Adipocyte (in vitro differentiated cells): ENCODE data around the gene C3orf22.
A peak's percentile ranks its signal among the peaks of the same experiment; 100 is the strongest.

ENCODE experiments used
- DNase-seq: peaks from one replicate; pipeline ENCODE4 v3.0.0-alpha.2; 2015; ENCODE audit warnings: low read depth
- H3K27me3 ChIP-seq: replicated peaks from 2 replicates; pipeline ENCODE4 v1.7.0; 2013; ENCODE audit warnings: mild to moderate bottlenecking, low read length, moderate library complexity; ENCODE audit not compliant: control insufficient read depth, insufficient read depth
- H3K36me3 ChIP-seq: 2 replicates; pipeline ENCODE4 v1.7.0; 2013; ENCODE audit warnings: low read length, mild to moderate bottlenecking, moderate library complexity; ENCODE audit not compliant: control insufficient read depth, insufficient read depth, severe bottlenecking
- H3K4me1 ChIP-seq: 2 replicates; pipeline ENCODE4 v1.7.0; 2013; ENCODE audit warnings: mild to moderate bottlenecking, low read length, moderate library complexity; ENCODE audit not compliant: control insufficient read depth, insufficient read depth
- H3K4me3 ChIP-seq: 2 replicates; pipeline ENCODE4 v1.7.0; 2013; ENCODE audit warnings: mild to moderate bottlenecking, low read length, moderate library complexity
- H3K9ac ChIP-seq: 2 replicates; pipeline ENCODE4 v1.7.0; 2013; ENCODE audit warnings: mild to moderate bottlenecking, low read length, moderate library complexity
- H3K9me3 ChIP-seq: 2 replicates; pipeline ENCODE4 v1.7.0; 2013; ENCODE audit warnings: mild to moderate bottlenecking, low read length, moderate library complexity; ENCODE audit not compliant: control insufficient read depth

The C3orf22 gene

DNA sequence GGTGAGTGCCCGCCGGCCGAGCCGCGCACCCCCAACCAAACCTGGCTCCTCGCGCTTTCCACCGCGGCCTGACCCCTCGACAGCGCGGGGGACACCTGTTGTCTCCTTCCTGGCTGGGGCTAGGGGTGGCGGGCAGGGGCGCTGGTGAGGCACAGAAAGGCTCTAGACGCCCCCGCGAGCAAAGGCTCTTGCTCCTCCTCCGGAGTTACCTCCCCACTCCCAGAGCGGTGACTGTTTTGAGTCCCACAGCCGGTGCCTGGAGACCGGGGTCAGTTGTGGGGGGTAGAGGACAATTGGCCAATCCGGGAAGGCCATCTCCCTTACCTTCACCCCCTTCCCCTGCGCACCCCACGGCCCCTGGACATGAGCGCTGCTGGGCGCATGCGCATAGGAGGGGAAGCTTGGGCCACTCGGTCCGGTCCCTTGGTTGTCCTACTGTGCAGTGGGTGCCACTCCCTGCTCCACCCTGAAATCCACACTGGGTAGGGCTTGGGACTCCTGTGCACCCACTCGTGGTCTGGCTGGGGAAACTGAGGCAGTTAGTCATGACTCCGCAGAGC is 34.2 kb downstream of the C3orf22 start:
- DNase-seq = no peak

DNA sequence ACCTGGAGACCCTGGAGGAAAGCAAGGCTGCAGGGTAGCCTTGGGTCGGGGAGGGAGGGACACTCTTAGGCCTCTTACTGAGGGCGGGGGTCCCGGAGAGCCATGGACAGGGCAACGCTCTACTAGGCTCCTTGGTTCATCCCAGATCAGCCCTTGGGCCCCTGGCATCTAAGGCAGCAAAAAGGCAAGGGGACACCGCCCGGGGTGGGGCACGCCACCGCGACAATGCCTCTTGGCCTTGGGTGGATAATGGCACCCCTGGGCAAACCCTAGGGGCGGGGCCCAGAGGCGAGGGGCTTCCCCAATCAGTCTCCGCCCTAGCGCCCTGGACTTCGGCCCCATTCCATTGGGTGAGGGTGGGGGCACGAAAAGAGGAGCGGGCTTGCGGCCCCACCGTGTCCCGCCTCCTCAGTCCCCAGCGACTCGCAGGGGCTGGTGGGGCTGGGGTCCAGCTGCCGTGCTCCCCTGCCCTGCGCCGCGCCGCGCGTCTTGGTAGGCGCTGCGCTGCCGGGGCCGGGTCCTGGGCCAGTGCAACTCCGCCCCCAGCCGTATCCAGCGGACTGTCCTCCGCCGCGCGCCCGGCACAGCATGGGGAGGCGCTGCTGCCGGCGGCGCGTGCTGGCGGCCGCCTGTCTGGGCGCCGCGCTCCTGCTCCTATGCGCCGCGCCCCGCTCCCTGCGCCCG is 34.8 kb downstream of the C3orf22 start, which contains the start of gene CHST13:
CHST13 (plus strand) TSS at position 411 of the 684 bp plus-strand sequence; CDS start at position 589, 178 bp downstream.
- peaks cover 36% of the 10 kb centered on the region for H3K27me3 ChIP-seq
- H3K9ac ChIP-seq = no peak within 1 kb of the TSS
- peak; percentile 76 for DNase-seq
- H3K4me1 ChIP-seq = no peaks in the 10 kb centered on the region
- H3K9me3 ChIP-seq = no peaks in the 10 kb centered on the region
- no peaks in the 10 kb centered on the region for H3K36me3 ChIP-seq
- H3K4me3 ChIP-seq = peak within 1 kb of the TSS; percentile 62

More for the DNA sequence above, 34.2 kb downstream of the C3orf22 start:
- Histone ChIP-seq H3K9me3 (no peaks in the 10 kb centered on the region), H3K27me3 (peaks cover 33% of the 10 kb centered on the region), H3K9ac (no peak overlapping the region), H3K4me1 (peaks cover 3% of the 10 kb centered on the region), H3K4me3 (peak overlapping the region; percentile 62), H3K36me3 (no peaks in the 10 kb centered on the region)

DNA sequence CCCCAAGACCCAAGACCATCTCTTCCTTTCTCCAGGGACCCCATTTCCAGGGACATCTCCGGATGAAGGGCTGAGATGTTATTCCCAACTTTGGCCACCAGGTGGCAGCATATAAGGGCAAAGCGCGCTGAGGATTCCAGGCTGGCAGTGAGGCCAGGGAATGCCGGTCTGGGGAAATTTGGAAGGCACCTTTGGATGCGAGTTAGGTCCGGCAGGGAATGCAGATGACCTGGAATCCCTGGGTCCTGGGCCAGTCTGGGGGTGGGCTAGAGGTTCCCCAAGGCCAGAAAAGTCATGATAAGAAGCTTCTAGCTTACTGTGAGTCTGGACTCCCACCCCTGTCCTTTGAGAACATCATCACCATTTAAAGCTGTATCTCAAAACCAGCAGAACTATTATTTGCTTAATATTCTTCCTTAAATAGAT is 36.4 kb downstream of the C3orf22 start:
- Histone ChIP-seq H3K27me3 (peaks cover 46% of the 10 kb centered on the region), H3K9ac (no peak overlapping the region), H3K4me1 (no peaks in the 10 kb centered on the region), H3K9me3 (no peaks in the 10 kb centered on the region), H3K4me3 (no peak overlapping the region), H3K36me3 (no peaks in the 10 kb centered on the region)
- DNase-seq = peak; percentile 88

DNA sequence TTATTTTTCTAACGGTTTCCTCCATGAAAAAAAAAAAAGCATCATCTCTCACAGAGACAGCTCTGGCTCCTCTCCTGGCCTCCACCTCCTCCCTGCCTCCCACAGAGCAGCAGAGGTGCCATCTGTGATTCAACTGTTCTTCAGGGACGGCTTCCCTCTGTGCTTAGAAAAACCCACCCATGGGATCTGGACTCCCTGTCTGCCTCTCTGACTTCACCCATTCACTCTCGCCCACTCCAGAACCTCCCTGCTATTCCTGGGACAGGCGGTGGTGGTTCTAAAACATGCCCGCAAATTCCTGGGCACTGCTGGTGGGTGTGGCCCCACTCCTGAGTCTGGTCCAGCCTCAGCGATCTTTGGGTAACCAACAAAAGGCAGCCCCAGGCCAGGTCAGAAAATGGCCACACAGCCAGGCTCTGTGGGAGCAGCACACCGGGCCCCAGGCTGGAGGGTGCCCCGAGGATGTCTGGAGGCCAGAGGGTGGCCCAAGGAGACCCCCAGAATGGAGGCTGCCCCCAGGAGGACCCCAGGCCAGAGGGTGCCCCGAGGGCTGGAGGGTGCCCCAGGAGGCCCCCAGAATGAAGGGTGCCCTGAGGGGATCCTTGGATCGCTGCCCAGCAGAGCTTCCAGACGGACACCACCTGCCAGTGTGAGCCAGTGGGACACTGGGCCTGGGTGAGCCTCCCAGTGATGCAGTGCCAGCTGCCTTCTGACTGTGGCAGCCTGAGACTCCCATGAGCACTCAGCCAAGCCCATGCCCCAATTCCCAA is 37.4 kb downstream of the C3orf22 start:
- H3K9ac ChIP-seq = no peak overlapping the region
- no peaks in the 10 kb centered on the region for H3K36me3 ChIP-seq
- peaks cover 47% of the 10 kb centered on the region for H3K27me3 ChIP-seq
- H3K9me3 ChIP-seq = no peaks in the 10 kb centered on the region
- no peak overlapping the region for H3K4me3 ChIP-seq
- no peaks in the 10 kb centered on the region for H3K4me1 ChIP-seq
- no peak for DNase-seq

- no peaks in the 10 kb centered on the region for H3K4me1 ChIP-seq
- no peaks in the 10 kb centered on the region for H3K36me3 ChIP-seq
- H3K27me3 ChIP-seq = peaks cover 38% of the 10 kb centered on the region
- no peaks in the 10 kb centered on the region for H3K9me3 ChIP-seq
- no peak overlapping the region for H3K9ac ChIP-seq
- DNase-seq = no peak
- no peak overlapping the region for H3K4me3 ChIP-seq
Measured at GRCh38 chr3:126519506-126520455, 39.0 kb downstream of the C3orf22 start.

DNA sequence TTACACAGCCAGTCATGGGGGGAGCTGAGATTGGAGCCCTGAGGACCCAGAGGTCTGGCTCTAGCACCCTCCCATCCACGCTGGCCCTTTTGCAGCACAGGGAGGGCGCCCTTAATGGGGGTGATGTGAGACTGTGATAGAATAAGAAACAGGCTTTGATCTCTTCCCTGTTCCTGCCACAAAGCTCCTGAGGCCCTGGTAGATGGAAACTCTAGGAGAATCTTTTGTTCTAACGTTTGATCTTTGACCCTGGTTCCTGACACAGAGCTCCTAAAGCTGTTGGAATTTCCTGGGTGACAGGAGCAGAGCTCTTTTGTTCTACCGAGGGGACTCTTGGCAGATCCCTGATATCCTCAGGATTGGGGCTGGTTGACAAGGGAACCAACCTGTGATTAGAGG is 40.0 kb downstream of the C3orf22 start:
- Histone ChIP-seq H3K9me3 (no peaks in the 10 kb centered on the region), H3K4me1 (no peaks in the 10 kb centered on the region), H3K27me3 (peaks cover 37% of the 10 kb centered on the region), H3K9ac (no peak overlapping the region), H3K36me3 (no peaks in the 10 kb centered on the region), H3K4me3 (no peak overlapping the region)
- no peak for DNase-seq

DNA sequence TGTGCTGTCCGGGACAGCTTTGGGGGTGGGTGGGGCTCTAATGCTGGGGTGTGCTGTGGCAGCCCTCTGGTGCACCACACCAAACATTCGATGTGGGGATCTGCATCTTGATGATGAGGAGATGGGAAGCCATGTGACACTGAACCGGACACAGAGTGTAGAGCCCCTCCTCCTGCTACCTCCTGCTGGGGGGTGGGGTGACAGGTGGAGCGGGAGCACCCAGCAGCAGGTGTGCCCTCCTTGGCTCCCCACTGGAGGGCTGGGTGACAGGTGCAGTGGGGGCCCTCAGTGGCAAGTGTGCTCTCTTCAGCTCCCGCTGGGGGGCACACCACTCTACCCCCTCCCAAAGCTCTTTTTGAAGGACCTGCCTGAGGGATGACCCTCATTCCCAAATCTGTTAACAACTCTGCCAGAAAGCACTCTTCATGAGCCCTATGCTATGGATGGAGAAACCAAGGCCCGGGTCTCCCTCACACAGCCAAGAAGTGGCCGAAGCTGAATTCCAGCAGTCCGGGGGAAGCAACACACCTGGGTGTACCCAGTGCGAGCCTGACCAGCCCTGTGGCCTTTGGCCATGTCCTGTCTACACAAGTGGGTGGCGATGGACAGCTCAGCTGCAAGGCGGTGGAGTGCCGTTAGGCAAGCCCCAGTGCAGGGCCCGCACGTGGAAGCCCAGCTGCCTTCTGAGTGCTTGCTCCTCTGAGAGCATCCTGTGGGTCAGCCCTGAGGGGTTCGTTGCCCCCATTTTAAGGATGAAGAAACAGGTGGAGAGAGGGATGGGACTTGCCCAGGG is 40.5 kb downstream of the C3orf22 start:
- Histone ChIP-seq H3K36me3 (no peaks in the 10 kb centered on the region), H3K4me1 (no peaks in the 10 kb centered on the region), H3K27me3 (peaks cover 36% of the 10 kb centered on the region), H3K4me3 (no peak overlapping the region), H3K9me3 (no peaks in the 10 kb centered on the region), H3K9ac (no peak overlapping the region)
- no peak for DNase-seq

GRCh38 chr3:126517291-126517951 is 41.3 kb downstream of the C3orf22 start, which contains the start of gene UROC1:
UROC1 (minus strand) TSS chr3:126517773; CDS start chr3:126517719, 54 bp downstream.
- H3K4me3 ChIP-seq = no peak within 1 kb of the TSS
- no peaks in the 10 kb centered on the region for H3K4me1 ChIP-seq
- H3K27me3 ChIP-seq = peaks cover 35% of the 10 kb centered on the region
- no peaks in the 10 kb centered on the region for H3K9me3 ChIP-seq
- H3K9ac ChIP-seq = no peak within 1 kb of the TSS
- DNase-seq = no peak
- no peaks in the 10 kb centered on the region for H3K36me3 ChIP-seq

- Histone ChIP-seq H3K27me3 (peaks cover 35% of the 10 kb centered on the region), H3K4me1 (no peaks in the 10 kb centered on the region), H3K9me3 (no peaks in the 10 kb centered on the region), H3K4me3 (no peak overlapping the region), H3K9ac (no peak overlapping the region), H3K36me3 (no peaks in the 10 kb centered on the region)
- DNase-seq = no peak
Measured at GRCh38 chr3:126516936-126517290, 41.8 kb downstream of the C3orf22 start.
